SK-N-MC (cell line): ENCODE measurements around the gene KLHDC4.

Experiments
- DNase-seq: peaks from one replicate; pipeline ENCODE4 v3.0.0-alpha.2; 2011; ENCODE audit warnings: low read depth, low spot score
- H3K27ac ChIP-seq: fragments of 200-600 bp; sonication (generic); 2 replicates; pipeline ENCODE4 v1.5.1; 2016; ENCODE audit warnings: mixed run types
- H3K36me3 ChIP-seq: fragments of 200-600 bp; sonication (generic); 2 replicates; pipeline ENCODE4 v1.6.1; 2017; ENCODE audit warnings: antibody characterized with exemption, low read length, mixed read lengths; ENCODE audit not compliant: insufficient read depth
- H3K4me3 ChIP-seq: fragments of 200-600 bp; sonication (generic); 2 replicates; pipeline ENCODE4 v1.5.1; 2016
- H3K9ac ChIP-seq: fragments of 200-600 bp; sonication (generic); 2 replicates; pipeline ENCODE4 v1.8.0; 2017; ENCODE audit warnings: mixed run types, mixed read lengths; ENCODE audit not compliant: insufficient read length
- H3K9me3 ChIP-seq: fragments of 200-600 bp; sonication (generic); 2 replicates; pipeline ENCODE4 v1.6.1; 2017; ENCODE audit warnings: low read depth, mild to moderate bottlenecking, antibody characterized with exemption, low read length, moderate library complexity, mixed read lengths
- EZH2 ChIP-seq: fragments of 200-600 bp; sonication (generic); IDR thresholded peaks from one replicate; pipeline ENCODE4 v1.6.1; 2017; ENCODE audit warnings: antibody characterized with exemption
- FOXP2 ChIP-seq: optimal IDR thresholded peaks from 2 replicates; pipeline ENCODE3; 2011; ENCODE audit warnings: mild to moderate bottlenecking, moderate library complexity; ENCODE audit not compliant: insufficient read depth; ENCODE audit errors: extremely low read length, control extremely low read depth
- POLR2AphosphoS5 ChIP-seq: IDR thresholded peaks from 2 replicates; pipeline ENCODE4 v1.6.1; 2012; ENCODE audit warnings: mild to moderate bottlenecking, low read depth, low read length, borderline replicate concordance

Gene KLHDC4

GRCh38 chr16:87715658-87716057 lies 50.1 kb downstream of the KLHDC4 start:
- Histone ChIP-seq H3K9ac (no peak overlapping the region), H3K27ac (no peak overlapping the region), H3K36me3 (no peaks in the 10 kb centered on the region), H3K9me3 (no peaks in the 10 kb centered on the region), H3K4me3 (no peak overlapping the region)
- DNase-seq = no peak
- TF ChIP-seq POLR2AphosphoS5 (no peak), EZH2 (no peak), FOXP2 (no peak)

- H3K36me3 ChIP-seq = no peaks in the 10 kb centered on the region
- H3K9ac ChIP-seq = no peak overlapping the region
- no peak overlapping the region for H3K4me3 ChIP-seq
- DNase-seq = no peak
- TF ChIP-seq EZH2 = no peak
- TF ChIP-seq POLR2AphosphoS5 = no peak
- no peak for TF ChIP-seq FOXP2
- H3K27ac ChIP-seq = no peak overlapping the region
- no peaks in the 10 kb centered on the region for H3K9me3 ChIP-seq
These were observed 50.6 kb downstream of the KLHDC4 start for GRCh38 chr16:87715231-87715630.

GRCh38 chr16:87713451-87714229 lies 52.1 kb downstream of the KLHDC4 start:
- H3K9me3 ChIP-seq = no peaks in the 10 kb centered on the region
- H3K36me3 ChIP-seq = no peaks in the 10 kb centered on the region
- H3K4me3 ChIP-seq = no peak overlapping the region
- TF ChIP-seq EZH2 (no peak), POLR2AphosphoS5 (no peak), FOXP2 (no peak)
- H3K27ac ChIP-seq = no peak overlapping the region
- DNase-seq = no peak
- H3K9ac ChIP-seq = no peak overlapping the region

- TF ChIP-seq POLR2AphosphoS5 = no peak
- no peak for TF ChIP-seq FOXP2
- no peak for TF ChIP-seq EZH2
- no peaks in the 10 kb centered on the region for H3K9me3 ChIP-seq
- DNase-seq = no peak
- no peak overlapping the region for H3K9ac ChIP-seq
- no peak overlapping the region for H3K4me3 ChIP-seq
- H3K36me3 ChIP-seq = no peaks in the 10 kb centered on the region
- no peak overlapping the region for H3K27ac ChIP-seq
These were observed 53.5 kb downstream of the KLHDC4 start for GRCh38 chr16:87712184-87712762.

- no peak overlapping the region for H3K4me3 ChIP-seq
- H3K9me3 ChIP-seq = no peaks in the 10 kb centered on the region
- H3K9ac ChIP-seq = no peak overlapping the region
- TF ChIP-seq EZH2 = no peak
- TF ChIP-seq FOXP2 = no peak
- no peak for TF ChIP-seq POLR2AphosphoS5
- no peaks in the 10 kb centered on the region for H3K36me3 ChIP-seq
- H3K27ac ChIP-seq = no peak overlapping the region
- DNase-seq = no peak
These were observed 54.9 kb downstream of the KLHDC4 start for GRCh38 chr16:87710887-87711286.

GRCh38 chr16:87709677-87710076 lies 56.1 kb downstream of the KLHDC4 start:
- no peaks in the 10 kb centered on the region for H3K9me3 ChIP-seq
- no peak overlapping the region for H3K27ac ChIP-seq
- no peak for DNase-seq
- TF ChIP-seq EZH2 (no peak), FOXP2 (no peak), POLR2AphosphoS5 (no peak)
- no peak overlapping the region for H3K9ac ChIP-seq
- no peak overlapping the region for H3K4me3 ChIP-seq
- H3K36me3 ChIP-seq = no peaks in the 10 kb centered on the region

GRCh38 chr16:87708881-87709638 lies 56.7 kb downstream of the KLHDC4 start:
- no peak overlapping the region for H3K4me3 ChIP-seq
- no peaks in the 10 kb centered on the region for H3K36me3 ChIP-seq
- TF ChIP-seq EZH2 (no peak), FOXP2 (no peak), POLR2AphosphoS5 (no peak)
- H3K9ac ChIP-seq = no peak overlapping the region
- H3K27ac ChIP-seq = no peak overlapping the region
- H3K9me3 ChIP-seq = no peaks in the 10 kb centered on the region
- DNase-seq = no peak

- DNase-seq = no peak
- Histone ChIP-seq H3K27ac (no peak overlapping the region), H3K36me3 (no peaks in the 10 kb centered on the region), H3K9me3 (no peaks in the 10 kb centered on the region), H3K4me3 (no peak overlapping the region), H3K9ac (no peak overlapping the region)
- no peak for TF ChIP-seq FOXP2
- TF ChIP-seq EZH2 = no peak
- TF ChIP-seq POLR2AphosphoS5 = no peak
These were observed 57.8 kb downstream of the KLHDC4 start for GRCh38 chr16:87707714-87708580.

GRCh38 chr16:87707097-87707496 lies 58.7 kb downstream of the KLHDC4 start:
- Histone ChIP-seq H3K36me3 (no peaks in the 10 kb centered on the region), H3K9ac (no peak overlapping the region), H3K4me3 (no peak overlapping the region), H3K27ac (no peak overlapping the region), H3K9me3 (no peaks in the 10 kb centered on the region)
- no peak for DNase-seq
- TF ChIP-seq FOXP2 (no peak), POLR2AphosphoS5 (no peak), EZH2 (no peak)
